ENCODE data around the gene CLEC3A. TPM values are rescaled to one million over a fixed set of nuclear protein-coding genes. Genes with fewer than 3 reads are reported as not detected.

Gene CLEC3A
- total RNA-seq, 2 experiments from 2014 or later: not detected

DNA sequence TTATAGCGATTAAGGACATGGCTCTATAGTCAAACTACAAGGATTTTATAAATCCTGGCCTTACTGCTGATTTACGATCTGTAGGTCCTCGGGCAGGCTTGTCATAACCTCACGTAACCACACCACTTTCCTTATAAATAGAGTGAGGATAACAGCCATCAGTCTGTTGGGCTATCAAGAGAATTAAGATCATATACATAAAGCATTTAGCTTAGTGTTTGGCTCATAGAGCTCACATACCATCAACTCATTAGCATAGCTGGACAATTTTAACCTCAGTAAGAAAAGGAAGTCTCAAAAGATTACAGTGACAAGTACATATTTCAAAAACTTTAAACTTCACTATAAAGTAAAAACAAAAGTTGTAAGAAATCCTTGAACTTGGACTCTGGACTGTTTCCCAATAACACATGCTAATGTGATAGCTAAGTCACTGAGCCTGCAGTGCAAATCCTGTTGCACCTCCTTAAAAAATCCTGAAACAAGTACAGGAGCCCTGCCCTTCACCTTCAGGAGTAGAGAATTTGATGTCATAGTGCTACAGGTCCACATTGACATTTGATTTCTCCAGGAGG lies 20.8 kb upstream of the CLEC3A start:
- H3K27ac Mint-ChIP-seq: no peak overlapping the region
- no peaks in the 10 kb centered on the region for H3K9me3 Mint-ChIP-seq
- H3K27me3 Mint-ChIP-seq: no peaks in the 10 kb centered on the region
- POLR2A ChIA-PET: no interaction called here
- H3K4me1 Mint-ChIP-seq: no peaks in the 10 kb centered on the region
- no peaks in the 10 kb centered on the region for H3K36me3 Mint-ChIP-seq
- no peak overlapping the region for H3K4me3 Mint-ChIP-seq
- ATAC-seq (ENCODE audit: low read depth) (no peak), DNase-seq (no peak)

DNA sequence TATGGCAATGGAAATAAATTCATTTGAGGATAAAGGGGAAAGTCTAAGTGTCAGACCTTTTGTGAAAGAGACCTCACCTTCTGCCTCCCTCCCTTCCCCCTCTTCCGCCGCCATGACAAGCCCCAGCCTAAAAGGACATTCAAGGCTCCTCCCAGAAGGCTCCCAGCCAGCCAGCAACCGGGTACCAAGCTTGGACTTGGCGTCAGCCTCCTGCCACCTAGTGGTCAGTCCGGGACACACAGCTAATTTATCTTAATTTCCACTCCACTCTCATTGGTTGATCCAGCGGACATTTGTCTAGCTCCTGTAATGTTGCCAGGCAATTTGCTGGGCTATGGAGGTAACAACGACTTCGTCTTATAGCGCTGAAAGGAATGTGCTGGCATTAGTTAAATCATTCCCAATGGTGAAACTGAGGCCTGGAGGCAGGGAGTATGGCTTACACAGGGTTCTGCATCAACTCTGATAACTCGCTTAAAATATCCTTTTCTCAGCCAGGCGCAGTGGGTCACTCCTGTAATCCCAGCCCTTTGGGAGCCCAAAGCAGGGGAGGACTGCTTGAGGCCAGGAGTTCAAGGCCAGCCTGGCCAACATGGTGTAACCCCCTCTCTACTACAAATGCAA lies 19.3 kb upstream of the CLEC3A start:
- peak; percentile 87 for ATAC-seq (ENCODE audit: low read depth)
- POLR2A ChIA-PET: no interaction called here
- no peak overlapping the region for H3K4me3 Mint-ChIP-seq

DNA sequence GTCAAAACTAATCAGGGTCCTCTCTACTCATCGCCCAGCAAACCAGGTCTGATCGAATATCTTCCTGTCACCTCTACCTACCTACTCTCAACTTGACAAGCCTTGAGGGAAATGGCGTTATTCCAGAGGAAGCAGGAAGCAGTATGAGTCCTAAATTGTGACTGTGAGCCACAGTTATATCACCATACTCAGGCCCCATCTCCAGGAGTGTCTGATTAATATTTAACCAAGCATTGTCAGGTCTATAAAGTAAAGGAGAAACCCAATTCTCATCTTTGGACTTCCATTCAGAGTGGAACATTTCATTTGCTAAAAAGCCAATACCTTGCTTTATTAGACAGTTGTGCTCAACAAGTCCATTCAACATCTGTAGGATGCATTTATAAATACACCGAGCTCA lies 17.8 kb upstream of the CLEC3A start:
- no peak for ATAC-seq (ENCODE audit: low read depth)
- Mint-ChIP-seq H3K36me3 (no peaks in the 10 kb centered on the region), H3K27me3 (no peaks in the 10 kb centered on the region), H3K4me1 (no peaks in the 10 kb centered on the region), H3K4me3 (no peak overlapping the region), H3K27ac (no peak overlapping the region), H3K9me3 (no peaks in the 10 kb centered on the region)
- POLR2A ChIA-PET: no interaction called here
- no peak for DNase-seq

More for the DNA sequence above, 19.3 kb upstream of the CLEC3A start:
- Mint-ChIP-seq H3K9me3 (no peaks in the 10 kb centered on the region), H3K4me1 (no peaks in the 10 kb centered on the region), H3K27ac (no peak overlapping the region), H3K36me3 (no peaks in the 10 kb centered on the region), H3K27me3 (no peaks in the 10 kb centered on the region)
- DNase-seq: peak; percentile 62

DNA sequence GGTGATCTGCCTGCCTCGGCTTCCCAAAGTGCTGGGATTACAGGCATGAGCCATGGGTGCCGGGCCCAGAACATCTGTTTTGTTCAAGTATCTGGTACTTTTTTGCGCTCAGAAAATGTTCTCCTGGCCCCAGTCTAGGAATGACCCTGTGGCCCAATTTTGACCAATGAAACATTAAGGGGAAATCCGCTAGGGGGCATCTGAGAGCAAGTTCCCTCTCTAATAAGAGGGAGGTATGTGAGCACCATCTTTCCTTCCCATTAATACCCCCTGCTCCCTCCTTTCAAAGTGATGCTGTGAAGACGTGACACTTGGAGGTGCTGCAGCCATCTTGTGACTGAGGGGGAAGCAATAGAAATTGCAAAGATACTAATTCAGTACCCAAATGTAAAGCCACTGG lies 16.5 kb upstream of the CLEC3A start:
- no peak overlapping the region for H3K4me3 Mint-ChIP-seq
- ATAC-seq (ENCODE audit: low read depth) (no peak), DNase-seq (no peak)
- no peak overlapping the region for H3K27ac Mint-ChIP-seq
- H3K9me3 Mint-ChIP-seq: no peaks in the 10 kb centered on the region
- POLR2A ChIA-PET: no interaction called here
- peaks cover 4% of the 10 kb centered on the region for H3K27me3 Mint-ChIP-seq
- H3K36me3 Mint-ChIP-seq: no peaks in the 10 kb centered on the region
- H3K4me1 Mint-ChIP-seq: no peaks in the 10 kb centered on the region

DNA sequence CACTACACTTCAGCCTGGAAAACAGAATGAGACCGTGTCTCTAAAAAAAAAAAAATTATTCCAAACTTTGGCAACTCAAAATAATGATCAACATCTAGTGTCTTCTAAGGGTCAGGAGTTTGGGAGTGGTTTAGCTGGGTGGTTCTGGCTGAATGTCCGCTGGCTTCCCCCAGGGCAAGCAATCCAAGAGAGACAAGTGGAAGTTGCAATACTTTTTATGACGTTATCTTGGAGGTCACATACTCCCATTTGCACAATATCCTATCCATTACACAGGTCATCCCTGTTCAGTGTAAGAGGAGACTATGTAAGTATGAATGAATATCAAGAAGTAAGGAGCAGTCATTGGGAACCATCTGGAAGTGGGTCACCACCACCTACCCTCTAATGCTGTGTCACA lies 15.2 kb upstream of the CLEC3A start:
- Mint-ChIP-seq H3K27me3 (peaks cover 4% of the 10 kb centered on the region), H3K4me1 (no peaks in the 10 kb centered on the region), H3K9me3 (no peaks in the 10 kb centered on the region), H3K4me3 (no peak overlapping the region), H3K36me3 (no peaks in the 10 kb centered on the region), H3K27ac (no peak overlapping the region)
- POLR2A ChIA-PET: no interaction called here
- ATAC-seq (ENCODE audit: low read depth) (no peak), DNase-seq (no peak)

DNA sequence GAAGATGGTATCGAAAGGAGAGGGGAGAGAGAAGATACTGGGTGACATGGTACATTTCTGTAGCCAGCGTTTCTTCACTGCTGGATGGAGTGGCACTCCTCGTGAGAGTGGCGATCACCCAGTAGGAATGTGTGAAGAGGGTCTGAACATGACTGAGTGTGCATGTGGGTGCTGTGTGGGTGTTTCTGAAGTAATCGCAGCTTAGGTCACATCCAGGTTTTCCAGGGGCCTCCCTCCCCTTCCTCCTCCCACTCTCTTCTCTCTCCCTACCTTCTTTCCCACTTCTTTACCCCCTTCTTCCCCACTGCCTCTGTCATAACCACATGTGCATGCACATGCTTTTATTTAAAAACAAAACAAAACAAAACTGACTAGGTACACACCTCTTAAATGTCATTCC lies 1.8 kb downstream of the CLEC3A start:
- Mint-ChIP-seq H3K4me3 (no peak overlapping the region), H3K9me3 (no peaks in the 10 kb centered on the region), H3K4me1 (no peaks in the 10 kb centered on the region), H3K36me3 (no peaks in the 10 kb centered on the region), H3K27ac (no peak overlapping the region), H3K27me3 (peaks cover 9% of the 10 kb centered on the region)
- DNase-seq (no peak), ATAC-seq (ENCODE audit: low read depth) (no peak)
- POLR2A ChIA-PET: interaction anchor here (0.7 kb wide), 1 partner anchor 1632 kb away, joined by 5 read pairs; no protein-coding TSS in a partner anchor

DNA sequence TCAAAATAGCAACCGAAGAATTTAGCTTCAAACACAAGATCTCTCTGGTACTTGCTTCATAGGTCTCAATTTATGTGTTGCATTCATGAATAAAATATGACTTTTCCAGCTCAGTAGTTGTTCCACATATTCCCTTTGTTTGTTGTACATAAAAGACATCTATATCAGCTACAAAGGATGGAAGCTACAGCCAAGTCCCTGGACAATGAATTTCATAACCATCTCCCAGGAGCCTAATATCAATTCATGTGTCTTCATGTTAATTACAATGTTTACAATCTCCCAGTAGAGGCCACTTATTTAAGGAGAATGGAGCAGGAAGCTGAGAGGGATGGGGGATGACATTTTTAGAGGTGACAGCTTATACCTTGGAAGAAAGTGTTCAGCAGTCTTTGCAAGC lies 3.3 kb downstream of the CLEC3A start:
- DNase-seq (no peak), ATAC-seq (ENCODE audit: low read depth) (no peak)
- no peaks in the 10 kb centered on the region for H3K4me1 Mint-ChIP-seq
- POLR2A ChIA-PET: no interaction called here
- H3K27me3 Mint-ChIP-seq: peaks cover 7% of the 10 kb centered on the region
- no peaks in the 10 kb centered on the region for H3K9me3 Mint-ChIP-seq
- no peak overlapping the region for H3K4me3 Mint-ChIP-seq
- no peaks in the 10 kb centered on the region for H3K36me3 Mint-ChIP-seq
- no peak overlapping the region for H3K27ac Mint-ChIP-seq

DNA sequence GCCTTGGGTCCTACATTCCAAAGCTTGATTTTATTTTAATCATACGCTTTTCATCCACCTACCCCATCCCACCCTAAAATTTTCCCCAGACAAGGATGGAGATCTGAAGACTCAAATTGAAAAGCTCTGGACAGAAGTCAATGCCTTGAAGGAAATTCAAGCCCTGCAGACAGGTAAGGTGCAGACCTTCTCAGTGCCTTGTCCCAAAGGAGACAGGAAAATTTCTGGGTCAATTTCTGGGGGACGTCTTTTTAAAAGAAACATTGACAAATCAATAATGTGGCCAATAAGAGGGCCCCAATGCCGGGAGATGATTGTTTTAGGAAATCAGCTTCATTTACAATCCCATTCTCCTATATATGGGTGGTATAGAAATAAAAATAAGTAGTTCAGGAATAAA lies 5.7 kb downstream of the CLEC3A start:
- peaks cover 10% of the 10 kb centered on the region for H3K27me3 Mint-ChIP-seq
- POLR2A ChIA-PET: no interaction called here
- H3K4me3 Mint-ChIP-seq: no peak overlapping the region
- no peaks in the 10 kb centered on the region for H3K36me3 Mint-ChIP-seq
- ATAC-seq (ENCODE audit: low read depth) (no peak), DNase-seq (no peak)
- no peaks in the 10 kb centered on the region for H3K9me3 Mint-ChIP-seq
- H3K27ac Mint-ChIP-seq: no peak overlapping the region
- no peaks in the 10 kb centered on the region for H3K4me1 Mint-ChIP-seq

DNA sequence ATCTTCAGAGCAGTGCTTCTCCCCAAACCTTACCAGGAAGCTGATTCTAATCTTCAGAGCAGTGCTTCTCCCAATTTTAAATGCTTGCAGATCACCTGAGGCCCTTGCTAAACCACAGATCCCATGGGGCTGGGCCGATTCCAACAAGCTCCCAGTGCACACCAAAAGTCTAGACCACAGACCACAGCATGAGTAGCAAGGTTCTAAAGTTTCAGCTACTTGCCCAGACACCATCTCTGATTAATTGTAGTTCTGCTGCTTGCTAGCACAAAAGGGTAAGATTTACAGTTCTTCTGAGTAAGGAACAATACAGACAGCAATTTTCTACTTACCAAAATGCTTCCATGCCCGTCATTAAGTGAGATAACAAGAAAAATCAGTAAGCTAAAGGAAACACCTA lies 12.2 kb downstream of the CLEC3A start:
- peaks cover 9% of the 10 kb centered on the region for H3K4me1 Mint-ChIP-seq
- H3K36me3 Mint-ChIP-seq: no peaks in the 10 kb centered on the region
- H3K27me3 Mint-ChIP-seq: peaks cover 12% of the 10 kb centered on the region
- POLR2A ChIA-PET: no interaction called here
- no peak overlapping the region for H3K4me3 Mint-ChIP-seq
- H3K27ac Mint-ChIP-seq: no peak overlapping the region
- ATAC-seq (ENCODE audit: low read depth): no peak
- DNase-seq: no peak
- H3K9me3 Mint-ChIP-seq: no peaks in the 10 kb centered on the region

DNA sequence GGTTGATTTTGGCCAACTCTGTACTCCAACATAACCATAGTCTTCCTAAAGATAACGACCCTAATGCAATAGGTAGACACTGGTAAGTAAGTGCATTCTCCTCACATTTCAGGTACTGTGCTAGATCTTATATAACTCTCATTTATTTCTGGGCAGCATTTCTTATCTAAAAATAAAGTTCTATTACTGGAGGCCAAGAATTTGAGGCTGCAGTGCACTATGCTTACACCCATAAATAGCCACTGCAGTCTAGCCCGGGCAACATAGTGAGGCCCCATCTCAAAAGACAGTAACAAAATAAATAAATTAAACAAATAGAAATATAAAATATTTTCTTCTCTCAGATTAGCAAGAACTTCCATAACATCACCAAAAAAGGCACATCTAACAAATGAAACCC lies 12.7 kb downstream of the CLEC3A start:
- DNase-seq: no peak
- Mint-ChIP-seq H3K27me3 (peaks cover 12% of the 10 kb centered on the region), H3K4me1 (peaks cover 9% of the 10 kb centered on the region), H3K4me3 (no peak overlapping the region), H3K36me3 (no peaks in the 10 kb centered on the region), H3K9me3 (no peaks in the 10 kb centered on the region), H3K27ac (no peak overlapping the region)
- no peak for ATAC-seq (ENCODE audit: low read depth)
- POLR2A ChIA-PET: no interaction called here

DNA sequence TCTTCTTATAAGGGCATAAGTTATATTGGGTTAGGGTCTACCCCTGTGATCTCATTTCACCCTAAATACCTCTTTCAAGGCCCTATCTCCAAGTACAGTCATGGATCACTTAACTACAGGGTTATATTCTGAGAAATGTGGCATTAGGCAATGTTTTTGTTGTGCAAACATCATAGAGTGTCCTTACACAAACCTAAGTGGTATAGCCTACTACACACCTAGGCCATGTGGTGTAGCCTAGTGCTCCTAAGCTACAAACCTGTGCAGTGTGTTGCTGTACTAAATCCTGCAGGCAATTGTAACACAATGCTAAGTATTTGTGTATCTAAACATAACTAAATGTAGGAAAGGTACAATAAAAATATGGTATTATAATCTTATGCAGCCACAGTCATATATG lies 18.0 kb downstream of the CLEC3A start:
- POLR2A ChIA-PET: no interaction called here

DNA sequence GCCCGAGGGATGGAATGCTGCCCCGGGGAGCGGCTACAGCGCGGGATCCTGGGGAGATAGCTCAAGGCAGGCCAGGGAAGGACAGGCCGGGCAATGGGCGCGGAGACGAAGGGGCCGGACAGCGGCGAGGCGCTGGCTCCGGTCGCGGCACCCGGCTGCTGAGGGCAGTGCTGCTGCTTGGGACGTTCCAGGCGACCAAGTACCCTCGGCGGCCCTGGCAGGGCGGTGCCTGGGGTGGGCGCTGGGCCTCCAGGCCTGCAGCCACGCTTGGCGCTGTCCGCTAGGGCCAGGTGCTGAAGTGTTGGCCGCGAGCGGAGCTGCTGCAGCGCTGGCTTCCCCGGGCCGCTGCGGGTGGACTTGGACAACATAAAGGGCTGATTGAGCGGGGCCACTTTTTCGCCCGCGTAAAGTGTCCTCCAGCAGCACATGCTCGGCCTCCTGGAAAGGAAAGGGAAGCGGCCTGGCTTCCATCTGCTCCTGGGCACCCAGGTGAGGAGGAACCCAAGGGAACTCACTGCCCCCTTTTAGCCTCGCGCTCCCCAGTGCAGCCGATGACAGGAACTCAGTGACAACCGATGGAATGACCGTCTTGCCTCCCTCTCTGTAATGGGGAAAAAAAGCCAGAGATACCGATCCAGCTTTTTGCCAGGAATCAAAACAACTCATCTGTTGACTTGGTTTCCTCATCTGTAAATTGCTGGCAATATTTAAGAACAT lies 23.7 kb downstream of the CLEC3A start:
- H3K27me3 Mint-ChIP-seq: peaks cover 21% of the 10 kb centered on the region
- no peaks in the 10 kb centered on the region for H3K36me3 Mint-ChIP-seq
- ATAC-seq (ENCODE audit: low read depth) (peak; percentile 56), DNase-seq (peak; percentile 77)
- no peak overlapping the region for H3K27ac Mint-ChIP-seq
- POLR2A ChIA-PET: no interaction called here
- no peaks in the 10 kb centered on the region for H3K9me3 Mint-ChIP-seq
- no peak overlapping the region for H3K4me3 Mint-ChIP-seq
- H3K4me1 Mint-ChIP-seq: no peaks in the 10 kb centered on the region

More for the DNA sequence above, 18.0 kb downstream of the CLEC3A start:
- Mint-ChIP-seq H3K9me3 (no peaks in the 10 kb centered on the region), H3K4me3 (no peak overlapping the region), H3K27ac (no peak overlapping the region), H3K4me1 (no peaks in the 10 kb centered on the region), H3K27me3 (peaks cover 16% of the 10 kb centered on the region), H3K36me3 (no peaks in the 10 kb centered on the region)
- DNase-seq: no peak
- ATAC-seq (ENCODE audit: low read depth): no peak

DNA sequence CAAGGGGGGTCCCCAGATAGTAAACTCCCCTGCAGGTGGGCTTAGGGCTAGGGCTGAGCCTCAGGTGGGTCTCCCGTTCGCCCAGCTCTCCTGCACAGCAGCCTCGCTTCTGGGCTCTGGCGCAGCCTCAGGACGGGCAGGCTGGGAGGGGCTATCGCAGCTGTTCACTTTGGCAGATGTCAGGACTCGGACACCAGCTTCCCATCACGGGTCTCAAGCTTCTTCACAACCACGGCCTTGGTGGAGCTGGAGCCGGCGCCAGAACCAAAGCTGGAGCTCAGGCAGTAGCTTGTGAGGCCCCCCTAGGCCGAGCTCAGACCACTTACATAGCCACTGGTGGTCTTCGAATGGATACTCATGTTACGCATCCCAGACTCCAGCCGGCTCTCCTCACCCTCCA lies 26.0 kb downstream of the CLEC3A start:
- no peak for DNase-seq
- H3K36me3 Mint-ChIP-seq: no peaks in the 10 kb centered on the region
- H3K4me1 Mint-ChIP-seq: no peaks in the 10 kb centered on the region
- no peak for ATAC-seq (ENCODE audit: low read depth)
- POLR2A ChIA-PET: interaction anchor here (0.6 kb wide), 1 partner anchor 30 kb away, joined by 5 read pairs; no protein-coding TSS in a partner anchor
- no peak overlapping the region for H3K27ac Mint-ChIP-seq
- no peak overlapping the region for H3K4me3 Mint-ChIP-seq
- peaks cover 24% of the 10 kb centered on the region for H3K27me3 Mint-ChIP-seq
- H3K9me3 Mint-ChIP-seq: no peaks in the 10 kb centered on the region

DNA sequence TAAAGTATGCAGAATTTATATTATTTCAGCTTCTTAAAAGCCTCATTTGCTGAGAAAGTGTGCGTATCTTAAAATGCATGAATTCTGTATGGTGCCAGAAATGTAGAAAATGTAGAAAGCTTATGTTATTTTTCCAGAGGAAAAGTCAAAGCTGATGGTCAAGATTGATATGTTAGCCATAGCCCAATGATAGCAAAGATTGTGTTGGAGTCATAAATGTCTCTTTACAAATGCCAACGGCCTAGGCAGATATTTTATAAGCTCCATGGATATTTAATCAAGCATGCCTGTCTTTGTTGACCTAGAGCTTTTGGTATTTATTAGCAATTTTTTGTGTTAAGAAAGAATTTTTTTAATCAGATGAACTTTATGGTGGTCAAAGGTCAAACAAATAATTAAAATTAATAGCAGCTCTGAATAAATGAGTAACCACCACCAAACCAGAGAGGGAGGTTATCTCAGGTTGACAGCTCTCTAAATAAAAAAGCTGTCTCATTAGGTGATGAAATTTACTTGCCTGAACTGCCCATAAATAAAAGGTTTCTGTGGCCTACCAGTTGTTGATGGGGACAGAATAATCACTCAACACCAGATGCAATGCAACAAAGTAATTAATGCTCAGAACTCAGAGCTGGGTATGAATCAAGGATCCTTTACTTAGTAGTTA lies 28.5 kb downstream of the CLEC3A start:
- Mint-ChIP-seq H3K36me3 (no peaks in the 10 kb centered on the region), H3K4me3 (no peak overlapping the region)
- POLR2A ChIA-PET: no interaction called here

More for the DNA sequence above, 28.5 kb downstream of the CLEC3A start:
- Mint-ChIP-seq H3K27ac (no peak overlapping the region), H3K27me3 (peaks cover 18% of the 10 kb centered on the region), H3K4me1 (no peaks in the 10 kb centered on the region), H3K9me3 (no peaks in the 10 kb centered on the region)
- ATAC-seq (ENCODE audit: low read depth) (no peak), DNase-seq (no peak)

Measured in activated naive CD8-positive, alpha-beta T cell treated with anti-CD3 and anti-CD28 coated beads, Interleukin-2, amount 10 ng/mL, durations not matched to agents 7 days and 5 days (primary cell).